Right ventricle myocardium superior (tissue), 1 donor: ENCODE results near the gene IMPG2. TPM values are rescaled to one million over a fixed set of nuclear protein-coding genes. Genes with fewer than 3 reads are reported as not detected.
A peak's percentile ranks its signal among the peaks of the same experiment; 100 is the strongest.

Experiments
- ATAC-seq: fragments of 200-7000 bp; cut with Tn5 transposase; one replicate; pipeline ENCODE4 v1.9.1; 2020; ENCODE audit warnings: mild to moderate bottlenecking; ENCODE audit not compliant: poor library complexity
- DNase-seq: peaks from one replicate; pipeline ENCODE4 v3.0.0-alpha.2; 2020
- intact Hi-C: fragments of 100-400 bp; cut with DNase I; formaldehyde crosslinking; loops from one replicate; pipeline ENCODE4 v1.11.2; 2022
- total RNA-seq: library from RNA; stranded (reverse); fragmentation: NEBNext Ultra II Directional; extraction: Animal tissue kit (Norgen Biotek cat#: 25700); gene quantifications from one replicate; pipeline ENCODE4 v1.2.1, GENCODE V29; 2021
- donor health status: DM: no; HTN: yes; CAD: no; lungs with severe emphysema.

IMPG2 gene
- total RNA-seq, 1 donor from 2014 or later = 0.11 TPM

GRCh38 chr3:101279765-101280385, 40.5 kb downstream of the IMPG2 start:
- intact Hi-C loops = no loop called here
- DNase-seq (no peak), ATAC-seq (no peak)

DNA sequence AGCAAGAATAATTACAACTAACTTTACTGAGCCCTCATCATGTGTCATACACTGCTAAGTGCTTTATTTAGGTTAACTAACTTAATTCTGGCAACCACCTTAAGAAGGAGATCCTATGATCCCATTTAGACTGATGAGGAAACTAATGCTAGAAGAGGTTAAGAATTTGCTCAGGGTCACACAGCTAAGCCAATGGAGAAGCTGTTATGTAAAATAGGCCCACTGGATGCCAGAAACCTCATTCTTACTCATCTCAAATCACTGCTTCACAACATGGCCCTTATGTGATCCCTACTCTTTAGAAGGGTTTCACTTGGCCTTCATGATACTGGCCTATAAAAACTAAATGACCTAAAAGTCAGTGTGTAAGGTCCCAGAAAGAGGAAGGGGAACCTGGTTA, 41.2 kb downstream of the IMPG2 start:
- DNase-seq (no peak), ATAC-seq (no peak)
- intact Hi-C loops = no loop called here

DNA sequence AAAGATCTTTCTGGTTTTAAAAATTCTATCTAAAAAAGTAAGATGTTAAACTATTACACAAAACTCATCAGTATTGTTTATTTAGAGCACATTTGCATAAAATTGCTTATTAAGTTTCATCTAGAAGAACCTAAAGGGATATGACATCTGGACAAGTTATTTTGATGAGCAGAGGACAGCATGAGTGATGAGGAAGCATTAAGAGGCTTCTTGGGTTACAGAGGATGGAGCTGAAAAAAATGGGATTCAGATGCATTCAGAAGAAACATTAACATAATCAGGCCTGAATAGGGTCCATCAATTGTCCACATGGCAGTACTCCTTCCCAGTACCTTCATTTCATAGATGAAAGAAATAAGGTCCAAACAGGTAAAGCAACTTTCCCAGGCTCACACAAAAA, 41.6 kb downstream of the IMPG2 start:
- intact Hi-C loops = no loop called here
- ATAC-seq (no peak), DNase-seq (no peak)

DNA sequence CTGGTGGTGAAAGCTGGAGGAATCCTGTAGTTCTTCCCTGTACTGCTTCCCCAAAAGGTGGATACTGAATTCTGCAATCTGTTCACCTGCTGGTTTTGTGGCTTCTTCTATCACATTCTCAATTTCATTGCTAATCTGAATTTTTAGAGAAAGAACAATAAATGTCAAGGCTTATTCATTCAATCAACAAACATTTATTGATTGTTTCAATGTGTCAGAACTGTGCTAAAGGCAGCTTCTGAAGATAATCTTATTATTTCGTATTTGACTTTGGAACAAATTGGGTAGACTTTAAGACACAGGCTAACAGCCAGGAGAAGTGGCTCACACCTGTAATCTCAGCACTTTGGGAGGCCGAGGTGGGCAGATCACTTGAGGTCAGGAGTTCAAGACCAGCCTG, 46.8 kb downstream of the IMPG2 start:
- intact Hi-C loops = no loop called here
- DNase-seq = no peak
- no peak for ATAC-seq

- intact Hi-C loops = no loop called here
- no peak for ATAC-seq
- DNase-seq = no peak
These were observed 47.2 kb downstream of the IMPG2 start for GRCh38 chr3:101273156-101273555.

DNA sequence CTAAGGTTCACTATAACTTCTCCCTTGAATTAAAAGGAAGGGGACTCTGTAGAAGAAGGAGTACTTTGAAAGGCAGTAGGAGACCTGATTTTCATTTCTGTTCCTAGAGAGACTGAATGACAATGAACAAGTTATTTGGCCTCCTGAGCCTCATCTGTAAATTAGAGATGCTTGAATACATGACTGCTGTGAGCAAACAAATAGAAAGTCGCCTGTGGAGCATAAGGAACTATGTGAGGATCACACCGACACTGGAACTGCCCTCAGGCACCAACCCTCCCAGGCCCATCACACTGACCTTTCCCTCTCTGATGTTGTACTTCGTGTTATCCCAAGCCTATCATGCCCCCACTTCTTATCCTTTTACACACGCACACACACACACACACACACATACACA, 48.6 kb downstream of the IMPG2 start:
- ATAC-seq = no peak
- DNase-seq = no peak
- intact Hi-C loops = no loop called here

DNA sequence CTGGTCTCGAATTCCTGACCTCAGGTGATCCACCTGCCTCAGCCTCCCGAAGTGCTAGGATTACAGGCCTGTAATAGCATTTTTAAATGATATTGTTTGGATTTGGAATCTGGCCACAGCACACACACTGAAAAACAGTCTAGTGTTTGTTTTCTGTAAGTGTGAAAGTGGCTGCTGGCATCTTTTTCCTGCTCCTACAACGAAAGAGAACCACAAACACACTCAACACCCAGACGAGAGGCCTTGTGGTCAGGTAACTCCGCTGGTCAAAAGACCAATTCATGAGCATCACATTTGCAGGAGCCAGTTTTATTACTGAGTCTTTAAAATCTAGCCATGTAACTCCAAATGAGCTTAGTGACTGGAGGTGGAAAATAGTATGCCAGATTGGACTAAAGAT, 50.2 kb downstream of the IMPG2 start:
- intact Hi-C loops = no loop called here
- ATAC-seq = no peak
- DNase-seq = no peak

- DNase-seq (no peak), ATAC-seq (peak; percentile 61)
- intact Hi-C loops = no loop called here
These were observed 51.3 kb downstream of the IMPG2 start for GRCh38 chr3:101268971-101269671.

GRCh38 chr3:101268141-101268540, 52.2 kb downstream of the IMPG2 start:
- intact Hi-C loops = no loop called here
- DNase-seq = no peak
- no peak for ATAC-seq

GRCh38 chr3:101266566-101266965, 53.8 kb downstream of the IMPG2 start:
- intact Hi-C loops = no loop called here
- ATAC-seq (no peak), DNase-seq (no peak)

DNA sequence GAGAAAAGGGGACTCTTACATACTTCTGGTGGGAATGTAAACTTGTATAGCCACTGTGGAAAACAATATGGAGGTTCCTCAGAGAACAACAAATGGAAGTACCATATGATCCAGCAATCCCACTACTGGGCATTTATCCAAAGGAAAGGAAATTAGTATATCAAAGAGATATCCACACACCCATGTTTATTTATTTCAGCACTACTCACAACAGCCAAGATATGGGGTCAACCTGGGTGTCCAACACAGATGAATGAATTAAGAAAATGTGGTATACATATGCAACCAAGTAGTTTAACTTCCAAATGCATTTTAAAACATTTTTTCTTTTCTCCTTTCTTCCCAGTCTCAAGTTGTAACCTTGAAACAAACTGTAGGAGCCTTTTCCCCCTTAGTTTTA, 54.3 kb downstream of the IMPG2 start:
- ATAC-seq (no peak), DNase-seq (no peak)
- intact Hi-C loops = no loop called here

GRCh38 chr3:101262393-101263240, 57.8 kb downstream of the IMPG2 start:
- ATAC-seq = no peak
- intact Hi-C loops = no loop called here

GRCh38 chr3:101261506-101261905, 58.9 kb downstream of the IMPG2 start:
- intact Hi-C loops = no loop called here
- DNase-seq = no peak
- no peak for ATAC-seq

More at GRCh38 chr3:101262393-101263240, 57.8 kb downstream of the IMPG2 start:
- DNase-seq = no peak

DNA sequence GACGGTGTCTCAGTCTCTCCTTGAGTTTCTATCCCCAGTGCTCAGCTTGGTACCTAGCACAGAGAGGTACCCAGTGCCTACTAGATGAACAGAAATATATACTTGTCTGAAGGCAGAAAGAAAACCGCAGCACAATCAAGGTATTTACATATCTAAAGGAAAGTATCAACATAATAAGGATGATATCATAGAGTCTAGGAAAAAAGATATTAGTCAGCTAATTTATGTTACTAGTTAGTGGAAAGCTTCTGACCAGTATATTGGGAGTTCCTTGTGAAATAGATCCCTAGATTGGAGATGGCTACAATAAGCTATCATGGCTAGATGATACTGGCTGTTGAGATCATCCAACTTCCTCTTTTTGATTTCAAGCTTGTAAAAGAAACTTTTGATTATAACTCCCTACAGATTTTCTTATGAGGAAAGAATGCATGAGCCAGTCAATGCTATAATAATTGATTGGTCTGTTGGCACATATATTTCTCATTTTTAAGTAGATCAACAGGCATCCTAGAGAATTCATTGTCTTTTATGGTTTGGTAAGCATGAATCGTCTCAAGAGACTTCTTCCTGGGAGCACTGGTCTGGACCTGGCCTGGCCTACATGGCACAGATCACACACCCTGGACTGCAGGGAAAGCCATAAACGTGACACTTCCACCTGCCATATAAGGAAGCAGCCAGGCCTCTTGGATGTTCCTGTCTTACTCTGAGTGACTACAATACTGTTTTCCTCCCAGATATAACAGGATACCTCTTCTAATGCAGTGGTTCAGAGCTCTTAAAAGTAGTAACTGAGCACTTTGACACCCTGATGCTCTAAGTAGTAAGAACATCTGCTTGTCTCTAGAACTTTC, 60.7 kb downstream of the IMPG2 start:
- DNase-seq (no peak), ATAC-seq (no peak)
- intact Hi-C loops = no loop called here

DNA sequence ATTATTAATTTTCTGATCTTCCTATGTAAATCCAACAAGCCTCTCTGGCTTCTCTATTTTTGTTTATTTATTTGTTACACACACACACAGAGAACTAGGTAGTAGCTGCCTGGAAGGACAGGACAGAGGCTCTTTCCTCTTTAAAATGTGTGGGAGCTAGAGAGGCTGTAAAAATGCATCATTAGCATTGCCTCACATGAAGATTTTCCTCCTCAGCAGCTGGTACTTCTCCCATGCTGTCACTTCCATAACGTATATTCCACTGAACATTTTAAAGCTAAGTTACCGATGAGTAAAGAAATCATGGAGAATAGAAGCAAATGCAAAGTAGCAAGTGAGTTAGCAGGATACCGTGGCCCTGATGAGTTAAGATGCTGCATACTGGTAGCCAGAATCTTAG, 63.9 kb downstream of the IMPG2 start:
- ATAC-seq (no peak), DNase-seq (no peak)
- intact Hi-C loops = no loop called here

GRCh38 chr3:101255441-101255840, 64.9 kb downstream of the IMPG2 start:
- intact Hi-C loops = no loop called here
- no peak for DNase-seq
- no peak for ATAC-seq

DNA sequence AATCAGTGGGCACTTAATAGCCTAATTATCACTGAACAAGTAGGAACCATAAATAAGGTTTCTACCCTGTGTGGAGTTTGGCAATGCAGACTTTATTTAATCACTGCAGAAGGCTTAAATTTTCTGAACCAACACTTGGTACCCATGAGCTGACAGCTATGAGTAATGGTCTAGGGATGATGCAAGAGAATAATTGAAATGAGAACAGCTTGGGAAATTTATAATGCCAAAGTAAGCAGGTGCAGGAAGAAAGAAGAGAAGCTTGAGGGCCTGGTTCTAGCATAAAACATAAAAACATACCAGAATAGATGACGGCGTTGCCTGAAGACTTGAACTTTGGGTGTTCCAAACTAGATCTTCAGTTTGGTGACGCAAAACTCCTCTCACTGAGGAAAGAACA, 67.0 kb downstream of the IMPG2 start:
- intact Hi-C loops = no loop called here
- no peak for ATAC-seq
- no peak for DNase-seq

GRCh38 chr3:101252945-101253344, 67.4 kb downstream of the IMPG2 start:
- DNase-seq (no peak), ATAC-seq (no peak)
- intact Hi-C loops = no loop called here

- intact Hi-C loops = no loop called here
- ATAC-seq (no peak), DNase-seq (no peak)
These were observed 68.1 kb downstream of the IMPG2 start for GRCh38 chr3:101252307-101252706.
